CD4-positive, alpha-beta memory T cell (primary cell): ENCODE measurements around the gene PTBP2. TPM values are rescaled to one million over a fixed set of nuclear protein-coding genes. Genes with fewer than 3 reads are reported as not detected.
"Not testable (repeated sequence)": the region's sequence is repeated elsewhere in the genome, so short reads cannot be mapped to it uniquely, and the experiment has no call there.

Experiments
- CTCF ChIA-PET: fragments of 350-600 bp; sonication (Branson Sonifier 250); formaldehyde crosslinking; loops from one replicate; lab custom pipeline; 2021; ENCODE audit warnings: inconsistent platforms; ENCODE audit not compliant: partially characterized antibody; lab: Charles Lee
- POLR2A ChIA-PET: fragments of 350-600 bp; sonication (Branson Sonifier 250); formaldehyde crosslinking; loops from one replicate; lab custom pipeline; 2021; ENCODE audit not compliant: partially characterized antibody; lab: Charles Lee
- DNase-seq, 5 donors: peaks; one replicate each; pipeline versions ENCODE4 v3.0.0 to v3.0.0-alpha.2; 2020 to 2022; ENCODE audit warnings: mixed read lengths in 1 of 5
- H3K27ac ChIP-seq: one replicate; pipeline ENCODE4 v1.7.0; 2013; ENCODE audit warnings: low read depth, low read length
- H3K27me3 ChIP-seq: 2 replicates; pipeline ENCODE4 v1.7.0; 2013; ENCODE audit warnings: mild to moderate bottlenecking, low read length, moderate library complexity; ENCODE audit not compliant: insufficient read depth
- H3K36me3 ChIP-seq: 2 replicates; pipeline ENCODE4 v1.7.0; 2013; ENCODE audit warnings: mild to moderate bottlenecking, low read length, moderate library complexity; ENCODE audit not compliant: insufficient read depth
- H3K4me1 ChIP-seq: 2 replicates; pipeline ENCODE4 v1.7.0; 2013; ENCODE audit warnings: mild to moderate bottlenecking, low read length, moderate library complexity; ENCODE audit not compliant: insufficient read depth
- H3K4me3 ChIP-seq, 2 donors: one replicate each; pipeline ENCODE4 v1.7.0; 2013; ENCODE audit warnings: low read length in 2 of 2, mild to moderate bottlenecking in 1 of 2
- H3K9me3 ChIP-seq, 2 donors: one replicate each; pipeline ENCODE4 v1.7.0; 2013; ENCODE audit warnings: low read length in 2 of 2, control low read depth in 1 of 2; ENCODE audit not compliant: control insufficient read depth in 1 of 2
- H3K27ac Mint-ChIP-seq, 7 donors: one replicate each; pipeline ENCODE4 v1.8.0; 2020 to 2021; ENCODE audit warnings: mixed read lengths in 7 of 7, mild to moderate bottlenecking in 6 of 7, inconsistent platforms in 3 of 7, moderate library complexity in 3 of 7
- H3K27me3 Mint-ChIP-seq, 2 donors: one replicate each; pipeline ENCODE4 v1.8.0; 2020 to 2021; ENCODE audit warnings: mixed read lengths in 2 of 2
- H3K36me3 Mint-ChIP-seq, 2 donors: one replicate each; pipeline ENCODE4 v1.8.0; 2020 to 2021; ENCODE audit warnings: mixed read lengths in 2 of 2, inconsistent platforms in 1 of 2, mild to moderate bottlenecking in 1 of 2
- H3K4me1 Mint-ChIP-seq, 4 donors: one replicate each; pipeline ENCODE4 v1.8.0; 2020 to 2021; ENCODE audit warnings: mixed read lengths in 4 of 4, mild to moderate bottlenecking in 1 of 4
- H3K4me3 Mint-ChIP-seq, 8 donors: one replicate each; pipeline ENCODE4 v1.8.0; 2020 to 2021; ENCODE audit warnings: mixed read lengths in 8 of 8, mild to moderate bottlenecking in 7 of 8, moderate library complexity in 6 of 8, inconsistent platforms in 3 of 8
- H3K9me3 Mint-ChIP-seq, 8 donors: one replicate each; pipeline ENCODE4 v1.8.0; 2020 to 2021; ENCODE audit warnings: mixed read lengths in 8 of 8, mild to moderate bottlenecking in 5 of 8, inconsistent platforms in 3 of 8, moderate library complexity in 1 of 8
- intact Hi-C: fragments of 100-400 bp; cut with micrococcal nuclease; formaldehyde crosslinking; loops from one replicate; pipeline ENCODE4 v1.15.1; 2023
- polyA plus RNA-seq, 2 donors: library from polyadenylated mRNA; unstranded; fragments of 300-500 nt; fragmentation: Illumina TruSeq; gene quantifications; one replicate each; pipeline ENCODE4 v1.2.3, GENCODE V29; 2021
- total RNA-seq, 2 experiments: library from RNA; stranded (reverse); gene quantifications; one replicate each; pipeline ENCODE4 v1.2.3, GENCODE V29; 2021

The PTBP2 gene
- total and polyA plus RNA-seq, 4 experiments from 2014 or later: 1.5 to 21.0 (median 11.8) TPM

DNA sequence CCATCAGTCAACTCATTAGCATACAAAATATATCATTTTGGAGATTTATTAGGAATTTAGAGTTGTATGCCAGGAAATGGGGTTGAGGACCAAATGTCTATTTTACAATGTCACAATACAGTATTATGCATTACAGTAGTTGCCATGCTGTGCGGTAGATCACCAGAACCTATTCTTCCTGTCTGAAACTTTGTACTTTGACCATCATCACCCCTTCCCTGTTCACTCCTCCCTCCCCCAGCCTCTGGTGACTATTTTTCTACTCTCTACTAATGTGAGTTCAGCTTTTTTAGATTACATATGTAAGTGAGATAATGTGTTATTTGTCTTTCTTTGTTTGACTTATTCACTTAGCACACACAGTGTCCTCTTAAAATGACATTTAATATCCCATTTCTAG, 50.8 kb downstream of the PTBP2 start:
- peaks cover 0 to 1% (median 0%) of the 10 kb centered on the region in 8 donors for H3K9me3 Mint-ChIP-seq
- H3K4me1 Mint-ChIP-seq: peaks cover 0 to 8% (median 5%) of the 10 kb centered on the region in 4 donors
- no peak overlapping the region for H3K4me3 Mint-ChIP-seq
- Histone ChIP-seq H3K9me3 (no peaks in the 10 kb centered on the region), H3K4me3 (no peak overlapping the region), H3K27ac (no peak overlapping the region), H3K27me3 (no peaks in the 10 kb centered on the region), H3K4me1 (no peaks in the 10 kb centered on the region), H3K36me3 (no peaks in the 10 kb centered on the region)
- DNase-seq: no peak
- CTCF ChIA-PET: interaction anchor here (0.8 kb wide), 1 partner anchor 49 kb away, joined by 3 read pairs; no protein-coding TSS in a partner anchor
- POLR2A ChIA-PET: interaction anchor here (0.7 kb wide), 1 partner anchor 19 kb away, joined by 3 read pairs; no protein-coding TSS in a partner anchor
- no peaks in the 10 kb centered on the region for H3K27me3 Mint-ChIP-seq
- intact Hi-C loops: no loop called here
- H3K27ac Mint-ChIP-seq: no peak overlapping the region
- peaks cover 32 to 38% of the 10 kb centered on the region in 2 donors for H3K36me3 Mint-ChIP-seq

DNA sequence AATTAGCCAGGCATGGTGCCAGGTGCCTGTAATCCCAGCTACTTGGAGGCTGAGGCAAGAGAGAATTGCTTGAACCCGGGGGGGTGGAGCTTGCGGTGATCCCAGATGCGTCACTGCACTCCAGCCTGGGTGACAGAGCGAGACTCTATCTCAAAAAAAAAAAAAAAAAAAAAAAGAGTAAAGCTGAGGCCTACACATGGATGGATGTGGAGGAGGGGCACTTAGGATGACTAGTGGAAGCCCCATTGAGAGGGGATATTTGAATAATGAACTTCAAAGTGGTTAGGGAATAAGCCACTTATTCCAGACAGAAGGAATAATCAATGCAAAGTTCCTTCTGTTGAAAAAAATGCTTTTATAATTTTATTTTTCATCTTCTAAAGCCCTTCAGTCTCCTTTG, 51.4 kb downstream of the PTBP2 start:
- H3K4me1 Mint-ChIP-seq: peaks cover 0 to 7% (median 4%) of the 10 kb centered on the region in 4 donors
- H3K27me3 Mint-ChIP-seq: no peaks in the 10 kb centered on the region
- peaks cover 0 to 1% (median 0%) of the 10 kb centered on the region in 8 donors for H3K9me3 Mint-ChIP-seq
- no peak overlapping the region for H3K4me3 Mint-ChIP-seq
- H3K27ac ChIP-seq: no peak overlapping the region
- no peaks in the 10 kb centered on the region for H3K36me3 ChIP-seq
- no peak for DNase-seq
- H3K9me3 ChIP-seq: no peaks in the 10 kb centered on the region
- CTCF ChIA-PET: no interaction called here
- POLR2A ChIA-PET: interaction anchor here (0.7 kb wide), 1 partner anchor 19 kb away, joined by 3 read pairs; no protein-coding TSS in a partner anchor
- no peaks in the 10 kb centered on the region for H3K27me3 ChIP-seq
- intact Hi-C loops: no loop called here
- H3K27ac Mint-ChIP-seq: peak overlapping the region in 1 of 7 donors; percentile 39
- peaks cover 33 to 40% of the 10 kb centered on the region in 2 donors for H3K36me3 Mint-ChIP-seq
- no peak overlapping the region for H3K4me3 ChIP-seq
- H3K4me1 ChIP-seq: no peaks in the 10 kb centered on the region

DNA sequence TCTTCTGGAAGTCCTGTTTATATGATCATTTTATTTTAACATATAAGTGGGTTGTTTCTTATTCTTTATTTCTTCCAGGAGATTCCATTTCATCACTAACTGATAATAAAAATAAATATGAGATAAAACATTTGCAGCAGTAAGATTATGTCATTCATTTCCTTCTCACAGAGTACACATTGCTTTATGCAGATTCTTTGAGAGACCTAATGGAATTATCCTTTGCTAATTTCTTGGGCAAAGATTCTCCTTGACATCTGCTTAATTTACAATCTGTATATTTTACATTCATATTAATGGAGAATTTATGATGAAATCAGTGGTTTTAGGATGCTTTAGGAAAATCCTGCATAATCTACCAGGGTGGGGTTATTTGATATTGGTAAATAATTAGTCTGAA, 60.6 kb downstream of the PTBP2 start:
- H3K36me3 ChIP-seq: peaks cover 13% of the 10 kb centered on the region
- CTCF ChIA-PET: no interaction called here

DNA sequence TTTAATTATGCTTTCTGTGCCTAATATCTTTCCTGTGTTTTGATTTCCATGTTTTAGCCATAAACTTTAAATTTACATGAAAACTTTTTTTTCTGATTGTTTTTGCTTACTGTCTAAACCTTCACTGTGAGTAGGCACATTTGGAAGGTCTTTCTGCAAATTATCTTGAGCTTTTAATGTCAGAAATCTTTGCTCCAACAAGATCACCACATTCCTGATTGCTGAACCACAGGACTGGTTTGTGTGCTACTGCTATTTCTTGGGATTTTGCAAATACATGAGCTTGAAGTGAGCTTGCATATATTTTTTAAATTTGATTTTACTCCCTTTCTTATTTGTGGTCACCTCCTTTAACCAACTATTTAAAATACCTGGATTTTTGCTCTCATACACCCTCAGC, 61.3 kb downstream of the PTBP2 start:
- no peaks in the 10 kb centered on the region for H3K27me3 Mint-ChIP-seq
- H3K4me1 Mint-ChIP-seq: no peaks in the 10 kb centered on the region
- Histone ChIP-seq H3K9me3 (no peaks in the 10 kb centered on the region), H3K4me3 (no peak overlapping the region), H3K36me3 (peaks cover 13% of the 10 kb centered on the region), H3K27me3 (no peaks in the 10 kb centered on the region), H3K27ac (no peak overlapping the region), H3K4me1 (no peaks in the 10 kb centered on the region)
- ChIA-PET POLR2A (no interaction called here), CTCF (no interaction called here)
- intact Hi-C loops: no loop called here
- no peaks in the 10 kb centered on the region for H3K9me3 Mint-ChIP-seq
- no peak for DNase-seq
- peak overlapping the region in 1 of 7 donors; percentile 75 for H3K27ac Mint-ChIP-seq
- peaks cover 52 to 58% of the 10 kb centered on the region in 2 donors for H3K36me3 Mint-ChIP-seq
- H3K4me3 Mint-ChIP-seq: no peak overlapping the region

More for the DNA sequence above, 60.6 kb downstream of the PTBP2 start:
- Mint-ChIP-seq H3K27me3 (no peaks in the 10 kb centered on the region), H3K4me3 (no peak overlapping the region), H3K9me3 (no peaks in the 10 kb centered on the region), H3K4me1 (no peaks in the 10 kb centered on the region), H3K36me3 (peaks cover 52 to 58% of the 10 kb centered on the region in 2 donors), H3K27ac (no peak overlapping the region)
- POLR2A ChIA-PET: no interaction called here
- H3K27me3 ChIP-seq: no peaks in the 10 kb centered on the region
- no peak overlapping the region for H3K27ac ChIP-seq
- H3K4me3 ChIP-seq: no peak overlapping the region
- no peaks in the 10 kb centered on the region for H3K9me3 ChIP-seq
- H3K4me1 ChIP-seq: no peaks in the 10 kb centered on the region
- DNase-seq: no peak
- intact Hi-C loops: no loop called here

DNA sequence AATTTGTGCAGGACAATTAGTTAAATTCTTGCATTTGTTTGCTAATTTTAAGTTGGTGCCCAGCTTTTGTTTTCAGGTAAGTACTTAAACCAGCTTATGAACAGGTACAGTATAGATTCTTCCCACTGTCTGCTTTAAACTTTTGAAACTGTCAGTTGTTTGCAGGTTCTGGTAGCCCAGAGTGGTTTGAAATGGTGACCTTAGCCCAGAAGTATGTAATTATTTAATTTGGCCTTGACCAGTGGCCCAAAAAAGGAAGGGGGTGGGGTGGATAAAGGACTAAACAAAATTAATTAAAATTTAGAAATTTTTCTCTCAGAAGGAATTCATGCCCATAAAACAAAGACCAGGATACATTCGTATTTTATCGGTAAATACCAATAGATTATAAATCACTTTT, 69.0 kb downstream of the PTBP2 start:
- Histone ChIP-seq H3K4me3 (no peak overlapping the region), H3K9me3 (no peaks in the 10 kb centered on the region), H3K4me1 (no peaks in the 10 kb centered on the region), H3K36me3 (peaks cover 6% of the 10 kb centered on the region), H3K27ac (no peak overlapping the region), H3K27me3 (no peaks in the 10 kb centered on the region)
- Mint-ChIP-seq H3K36me3 (peaks cover 37 to 50% of the 10 kb centered on the region in 2 donors), H3K4me3 (no peak overlapping the region), H3K9me3 (no peaks in the 10 kb centered on the region), H3K4me1 (no peaks in the 10 kb centered on the region), H3K27ac (no peak overlapping the region), H3K27me3 (no peaks in the 10 kb centered on the region)
- intact Hi-C loops: no loop called here
- no peak for DNase-seq
- ChIA-PET POLR2A (no interaction called here), CTCF (no interaction called here)

DNA sequence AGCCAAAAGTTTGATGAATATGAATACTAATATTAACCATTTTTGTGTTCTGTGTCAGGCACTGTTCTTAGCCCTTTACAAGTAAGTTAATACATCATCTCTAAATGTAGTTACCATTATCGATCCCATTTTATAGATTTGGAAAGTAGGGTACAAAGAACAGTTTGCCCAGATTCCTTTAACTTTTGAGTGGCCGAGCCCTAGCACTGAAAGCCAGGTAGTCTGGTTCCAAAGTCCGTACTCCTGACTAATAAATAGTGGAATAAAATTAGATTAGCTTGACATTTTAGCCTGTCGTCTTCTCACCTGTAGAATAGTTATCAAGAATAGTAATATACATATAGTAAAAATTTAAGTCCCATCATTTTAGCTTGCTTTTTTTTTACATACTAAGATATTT, 70.6 kb downstream of the PTBP2 start:
- no peak overlapping the region for H3K4me3 Mint-ChIP-seq
- H3K27ac Mint-ChIP-seq: no peak overlapping the region
- intact Hi-C loops: no loop called here
- no peaks in the 10 kb centered on the region for H3K36me3 ChIP-seq
- H3K27me3 ChIP-seq: no peaks in the 10 kb centered on the region
- H3K4me1 Mint-ChIP-seq: peaks cover 0 to 6% (median 2%) of the 10 kb centered on the region in 4 donors
- ChIA-PET POLR2A (interaction anchor here (0.5 to 0.6 kb wide), 2 partner anchors 20 to 164 kb away, joined by 3 read pairs; no protein-coding TSS in a partner anchor), CTCF (interaction anchor here (1.4 kb wide), 1 partner anchor 1260 kb away, joined by 3 read pairs; no protein-coding TSS in a partner anchor)
- H3K4me1 ChIP-seq: no peaks in the 10 kb centered on the region
- H3K4me3 ChIP-seq: no peak overlapping the region
- DNase-seq: no peak
- peaks cover 0 to 6% (median 0%) of the 10 kb centered on the region in 8 donors for H3K9me3 Mint-ChIP-seq
- peaks cover 36 to 43% of the 10 kb centered on the region in 2 donors for H3K36me3 Mint-ChIP-seq
- H3K27ac ChIP-seq: no peak overlapping the region
- no peaks in the 10 kb centered on the region for H3K9me3 ChIP-seq
- no peaks in the 10 kb centered on the region for H3K27me3 Mint-ChIP-seq

DNA sequence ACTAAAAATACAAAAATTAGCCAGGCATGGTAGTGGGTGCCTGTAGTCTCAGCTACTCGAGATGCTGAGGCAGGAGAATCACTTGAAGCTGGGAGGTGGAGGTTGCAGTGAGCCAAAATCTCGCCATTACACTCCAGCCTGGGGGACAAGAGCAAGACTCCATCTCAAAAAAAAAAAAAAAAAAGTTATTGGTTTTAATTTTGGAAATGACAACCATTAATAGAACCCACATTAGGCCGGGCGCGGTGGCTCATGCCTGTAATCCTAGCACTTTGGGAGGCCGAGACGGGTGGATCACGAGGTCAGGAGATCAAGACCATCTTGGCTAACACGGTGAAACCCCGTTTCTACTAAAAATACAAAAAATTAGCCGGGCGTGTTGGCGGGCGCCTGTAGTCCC, 80.1 kb downstream of the PTBP2 start:
- H3K27ac Mint-ChIP-seq, H3K36me3 ChIP-seq, H3K9me3 Mint-ChIP-seq, H3K27me3 ChIP-seq, H3K27ac ChIP-seq, H3K27me3 Mint-ChIP-seq, H3K4me1 ChIP-seq, H3K9me3 ChIP-seq, POLR2A ChIA-PET, H3K4me3 ChIP-seq, H3K4me3 Mint-ChIP-seq, DNase-seq, CTCF ChIA-PET, intact Hi-C loops: not testable (repeated sequence)
- peaks cover 30 to 37% of the 10 kb centered on the region in 2 donors for H3K36me3 Mint-ChIP-seq
- peaks cover 12 to 25% (median 19%) of the 10 kb centered on the region in 4 donors for H3K4me1 Mint-ChIP-seq
